ENCODE measurements around the gene SH2D2A. TPM values are rescaled to one million over a fixed set of nuclear protein-coding genes. Genes with fewer than 3 reads are reported as not detected.

Gene SH2D2A
- total and polyA plus RNA-seq, 9 of the 15 experiments (the other 6 are each of a cell fraction or from before 2014, with no cell fraction given) = 0.89 to 33.6 (median 6.9) TPM

DNA sequence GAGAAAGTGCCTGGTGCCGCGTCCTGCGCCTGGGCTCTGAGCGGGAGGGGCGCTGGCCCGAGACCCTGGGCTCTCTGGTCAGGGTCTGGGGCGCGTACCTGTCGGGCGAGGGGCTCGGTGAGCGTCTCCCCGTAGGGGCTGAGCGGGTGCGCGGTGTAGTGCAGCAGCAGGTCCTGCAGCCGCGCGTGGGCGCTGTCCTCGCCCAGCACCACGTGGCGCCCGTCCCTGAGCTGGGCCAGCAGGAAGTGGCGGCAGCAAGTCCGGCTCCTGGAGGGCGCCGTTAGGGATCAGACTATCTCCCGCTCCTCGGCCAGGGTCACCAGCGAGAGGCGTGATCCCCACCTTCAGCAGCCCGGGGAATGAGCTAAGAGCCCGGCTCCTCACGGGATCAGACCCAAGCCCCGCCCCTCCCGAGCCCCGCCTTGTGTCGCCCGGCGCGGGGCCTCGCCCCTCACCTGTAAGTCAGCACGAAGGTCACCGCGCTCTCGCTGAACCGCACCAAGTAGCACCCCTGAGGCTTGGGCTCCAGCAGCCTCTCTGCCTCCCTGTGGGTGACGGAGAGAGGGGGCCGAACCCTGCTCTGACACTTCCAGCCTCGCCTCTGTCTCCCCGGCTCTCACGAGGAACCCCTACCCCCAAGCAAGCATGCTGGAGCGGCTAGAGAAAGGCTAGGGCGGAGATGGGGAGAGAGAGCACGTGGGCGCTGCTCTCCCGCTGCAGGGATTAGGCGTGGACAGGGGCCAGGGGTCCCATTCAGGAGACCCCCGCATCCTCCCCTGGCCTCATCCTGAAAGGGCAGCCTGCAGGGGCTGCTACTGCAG, 2.7 kb downstream of the SH2D2A start (continued):
- TF ChIP-seq, protein P1, sequence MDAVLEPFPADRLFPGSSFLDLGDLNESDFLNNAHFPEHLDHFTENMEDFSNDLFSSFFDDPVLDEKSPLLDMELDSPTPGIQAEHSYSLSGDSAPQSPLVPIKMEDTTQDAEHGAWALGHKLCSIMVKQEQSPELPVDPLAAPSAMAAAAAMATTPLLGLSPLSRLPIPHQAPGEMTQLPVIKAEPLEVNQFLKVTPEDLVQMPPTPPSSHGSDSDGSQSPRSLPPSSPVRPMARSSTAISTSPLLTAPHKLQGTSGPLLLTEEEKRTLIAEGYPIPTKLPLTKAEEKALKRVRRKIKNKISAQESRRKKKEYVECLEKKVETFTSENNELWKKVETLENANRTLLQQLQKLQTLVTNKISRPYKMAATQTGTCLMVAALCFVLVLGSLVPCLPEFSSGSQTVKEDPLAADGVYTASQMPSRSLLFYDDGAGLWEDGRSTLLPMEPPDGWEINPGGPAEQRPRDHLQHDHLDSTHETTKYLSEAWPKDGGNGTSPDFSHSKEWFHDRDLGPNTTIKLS (IDR thresholded peaks at IDR 0.05; ENCODE audit: borderline replicate concordance, low read depth) = peak; percentile 92
- TF ChIP-seq HSF4 (CRISPR knock-in tag; IDR thresholded peaks at IDR 0.05; ENCODE audit: borderline replicate concordance) (no peak), L3MBTL2 (IDR thresholded peaks at IDR 0.05) (peak; percentile 99), RNF2 (IDR thresholded peaks at IDR 0.05) (peak; percentile 89), ETV6 (IDR thresholded peaks at IDR 0.05; ENCODE audit: borderline replicate concordance in 1 of 2, low read depth in 2 of 2, low read length in 1 of 2) (no peak), ETV6 (CRISPR knock-in tag; IDR thresholded peaks at IDR 0.05; ENCODE audit: borderline replicate concordance) (0 out of 2 replicates have a peak, but pooled peaks have one; percentile 46), ZNF764 (CRISPR knock-in tag; IDR thresholded peaks at IDR 0.05; ENCODE audit: low read depth) (no peak; the same call in 1 of the 2 replicates), HOMEZ (CRISPR knock-in tag; IDR thresholded peaks at IDR 0.05) (no peak), ELF1 (tag; IDR thresholded peaks at IDR 0.05) (peak; percentile 87), TSHZ1 (CRISPR knock-in tag; IDR thresholded peaks at IDR 0.05) (no peak), HOXB6 (CRISPR knock-in tag; IDR thresholded peaks at IDR 0.05; ENCODE audit: borderline replicate concordance) (no peak; the same call in 1 of the 2 replicates), EP400 (IDR thresholded peaks at IDR 0.05) (peak; percentile 98), TARDBP (IDR thresholded peaks at IDR 0.05) (no peak), SP1 (CRISPR knock-in tag; IDR thresholded peaks at IDR 0.05) (peak; percentile 80), ZNF280B (CRISPR knock-in tag; IDR thresholded peaks at IDR 0.05) (no peak), NFXL1 (CRISPR knock-in tag; IDR thresholded peaks at IDR 0.05) (no peak), SIRT6 (IDR thresholded peaks at IDR 0.05; ENCODE audit: low read depth, low read length) (no peak)
- TF ChIP-seq, protein P2, sequence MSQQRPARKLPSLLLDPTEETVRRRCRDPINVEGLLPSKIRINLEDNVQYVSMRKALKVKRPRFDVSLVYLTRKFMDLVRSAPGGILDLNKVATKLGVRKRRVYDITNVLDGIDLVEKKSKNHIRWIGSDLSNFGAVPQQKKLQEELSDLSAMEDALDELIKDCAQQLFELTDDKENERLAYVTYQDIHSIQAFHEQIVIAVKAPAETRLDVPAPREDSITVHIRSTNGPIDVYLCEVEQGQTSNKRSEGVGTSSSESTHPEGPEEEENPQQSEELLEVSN (IDR thresholded peaks at IDR 0.05; ENCODE audit: borderline replicate concordance in 1 of 2, extremely low read depth in 1 of 2, insufficient read depth in 1 of 2, insufficient read length in 1 of 2, low read depth in 1 of 2, low read length in 1 of 2, poor library complexity in 1 of 2, severe bottlenecking in 1 of 2) = peak; percentile 98 to 99

Measured in K562 (cell line).